SIG-M5 treated with dmso at 0.1 percent for 504 hours (cell line): ENCODE data around the gene CBX5.

Source experiments
- DNase-seq: peaks from one replicate; lab custom pipeline; 2025; ENCODE audit not compliant: unreplicated experiment; lab: John Stamatoyannopoulos, UW

The CBX5 gene

GRCh38 chr12:54227927-54228326 lies 52.0 kb downstream of the CBX5 start:
- DNase-seq: peak; percentile 58

- DNase-seq: no peak
Measured at GRCh38 chr12:54227376-54227775, 52.5 kb downstream of the CBX5 start.

- no peak for DNase-seq
Measured at GRCh38 chr12:54225666-54226065, 54.3 kb downstream of the CBX5 start.

- no peak for DNase-seq
Measured at GRCh38 chr12:54222609-54223008, 57.3 kb downstream of the CBX5 start.

- DNase-seq: no peak
Measured at GRCh38 chr12:54221402-54221984, 58.4 kb downstream of the CBX5 start.

- DNase-seq: no peak
Measured at GRCh38 chr12:54220567-54220966, 59.4 kb downstream of the CBX5 start.

- DNase-seq: peak; percentile 80
Measured at GRCh38 chr12:54220092-54220557, 59.8 kb downstream of the CBX5 start.

GRCh38 chr12:54217774-54218241 lies 62.1 kb downstream of the CBX5 start:
- DNase-seq: no peak

- DNase-seq: peak; percentile 93
Measured at GRCh38 chr12:54216797-54217661, 62.9 kb downstream of the CBX5 start.

- no peak for DNase-seq
Measured at GRCh38 chr12:54215989-54216796, 63.7 kb downstream of the CBX5 start.

GRCh38 chr12:54214553-54215406 lies 65.1 kb downstream of the CBX5 start:
- DNase-seq: peak; percentile 93

- DNase-seq: no peak
Measured at GRCh38 chr12:54213079-54213478, 66.8 kb downstream of the CBX5 start.

GRCh38 chr12:54211920-54212319 lies 68.0 kb downstream of the CBX5 start:
- no peak for DNase-seq

GRCh38 chr12:54210400-54210790 lies 69.5 kb downstream of the CBX5 start:
- DNase-seq: no peak

- DNase-seq: no peak
Measured at GRCh38 chr12:54208591-54208990, 71.3 kb downstream of the CBX5 start.

- DNase-seq: peak; percentile 57
Measured at GRCh38 chr12:54207539-54208294, 72.2 kb downstream of the CBX5 start.

GRCh38 chr12:54206791-54207190 lies 73.1 kb downstream of the CBX5 start:
- no peak for DNase-seq

GRCh38 chr12:54204316-54204715 lies 75.6 kb downstream of the CBX5 start:
- DNase-seq: no peak

GRCh38 chr12:54201001-54201794 lies 78.7 kb downstream of the CBX5 start:
- peak; percentile 69 for DNase-seq
